ENCODE results near the gene CABCOCO1. TPM values are rescaled to one million over a fixed set of nuclear protein-coding genes. Genes with fewer than 3 reads are reported as not detected.

The CABCOCO1 gene
- total RNA-seq, 2 donors from 2014 or later: not detected

DNA sequence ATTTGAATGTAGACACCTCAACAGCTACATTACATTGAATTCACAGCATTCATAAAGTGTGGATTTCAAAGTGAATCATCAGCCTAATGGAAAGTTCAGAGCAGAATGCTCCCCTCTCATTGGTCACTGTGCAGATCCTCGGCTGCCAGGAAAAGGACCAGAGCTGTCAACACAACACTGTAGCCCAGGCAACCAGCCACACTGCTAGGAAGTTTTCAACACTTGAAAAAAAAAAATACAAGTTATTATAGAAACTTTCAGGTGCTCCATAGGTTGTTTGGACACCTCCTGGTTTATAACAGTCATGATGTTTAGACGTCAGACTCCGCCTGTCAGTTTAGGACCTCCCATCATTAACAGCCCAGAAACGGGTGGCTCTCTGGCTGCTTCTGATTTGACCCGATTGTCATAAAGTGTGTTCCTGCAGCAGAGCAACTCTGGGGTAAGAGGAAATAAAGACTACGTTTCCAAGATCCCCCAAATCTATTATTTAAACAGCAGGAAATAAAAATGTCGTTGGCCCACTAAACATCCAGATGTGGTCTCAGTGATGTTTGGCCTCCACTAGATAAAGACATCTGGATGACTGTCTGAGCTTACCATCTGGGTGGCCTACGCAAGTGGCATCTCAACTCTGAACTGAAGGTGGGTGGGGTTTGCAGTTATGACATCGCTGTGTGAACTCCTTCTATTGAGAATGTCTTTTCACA is 117.4 kb downstream of the CABCOCO1 start:
- 71 to 83% methylated on average over 9 of the region's 9 CpGs for WGBS, 2 donors
- H3K27ac ChIP-seq: no peak overlapping the region
- intact Hi-C loops (cut with DNase I): no loop called here
- TF ChIP-seq POLR2A (IDR thresholded peaks at IDR 0.05): no peak
- TF ChIP-seq, protein P1, sequence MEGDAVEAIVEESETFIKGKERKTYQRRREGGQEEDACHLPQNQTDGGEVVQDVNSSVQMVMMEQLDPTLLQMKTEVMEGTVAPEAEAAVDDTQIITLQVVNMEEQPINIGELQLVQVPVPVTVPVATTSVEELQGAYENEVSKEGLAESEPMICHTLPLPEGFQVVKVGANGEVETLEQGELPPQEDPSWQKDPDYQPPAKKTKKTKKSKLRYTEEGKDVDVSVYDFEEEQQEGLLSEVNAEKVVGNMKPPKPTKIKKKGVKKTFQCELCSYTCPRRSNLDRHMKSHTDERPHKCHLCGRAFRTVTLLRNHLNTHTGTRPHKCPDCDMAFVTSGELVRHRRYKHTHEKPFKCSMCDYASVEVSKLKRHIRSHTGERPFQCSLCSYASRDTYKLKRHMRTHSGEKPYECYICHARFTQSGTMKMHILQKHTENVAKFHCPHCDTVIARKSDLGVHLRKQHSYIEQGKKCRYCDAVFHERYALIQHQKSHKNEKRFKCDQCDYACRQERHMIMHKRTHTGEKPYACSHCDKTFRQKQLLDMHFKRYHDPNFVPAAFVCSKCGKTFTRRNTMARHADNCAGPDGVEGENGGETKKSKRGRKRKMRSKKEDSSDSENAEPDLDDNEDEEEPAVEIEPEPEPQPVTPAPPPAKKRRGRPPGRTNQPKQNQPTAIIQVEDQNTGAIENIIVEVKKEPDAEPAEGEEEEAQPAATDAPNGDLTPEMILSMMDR (IDR thresholded peaks at IDR 0.05): no peak
- no peaks in the 10 kb centered on the region for H3K27me3 ChIP-seq
- no peaks in the 10 kb centered on the region for H3K9me3 ChIP-seq
- DNase-seq (peak in 1 of 4 donors; percentile 20), ATAC-seq (peak; percentile 40)
- H3K4me3 ChIP-seq: no peak overlapping the region
- H3K4me1 ChIP-seq: no peaks in the 10 kb centered on the region
- H3K36me3 ChIP-seq (replicated peaks in 1 of 2; ENCODE audit: insufficient read depth in 1 of 2, low read depth in 2 of 2): no peaks in the 10 kb centered on the region

DNA sequence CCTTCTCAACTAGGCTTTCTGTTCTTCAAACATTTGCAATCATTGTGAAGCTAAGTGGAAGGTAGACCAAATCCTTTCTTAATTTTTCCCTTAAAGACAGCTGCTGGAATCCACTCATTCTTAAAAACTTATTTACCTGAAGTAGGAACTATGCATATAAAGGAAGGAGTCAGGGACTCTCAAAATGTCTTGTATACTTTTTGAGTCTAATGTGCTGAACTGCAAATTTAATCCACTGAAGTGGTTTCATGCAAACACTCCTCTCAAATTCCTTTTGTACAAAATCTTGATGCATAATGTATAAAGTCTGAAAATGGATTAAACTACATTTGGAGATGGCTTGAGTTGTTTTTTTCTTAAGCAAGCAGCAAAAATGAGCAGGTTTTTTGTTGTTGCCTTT is 118.0 kb downstream of the CABCOCO1 start:
- no peaks in the 10 kb centered on the region for H3K4me1 ChIP-seq
- no peak overlapping the region for H3K27ac ChIP-seq
- H3K36me3 ChIP-seq (replicated peaks in 1 of 2; ENCODE audit: insufficient read depth in 1 of 2, low read depth in 2 of 2): no peaks in the 10 kb centered on the region
- no peaks in the 10 kb centered on the region for H3K27me3 ChIP-seq
- DNase-seq: no peak
- TF ChIP-seq, protein P1 (IDR thresholded peaks at IDR 0.05): no peak
- TF ChIP-seq POLR2A (IDR thresholded peaks at IDR 0.05): no peak
- H3K4me3 ChIP-seq: no peak overlapping the region
- ATAC-seq: no peak
- H3K9me3 ChIP-seq: no peaks in the 10 kb centered on the region
- intact Hi-C loops (cut with DNase I): no loop called here

DNA sequence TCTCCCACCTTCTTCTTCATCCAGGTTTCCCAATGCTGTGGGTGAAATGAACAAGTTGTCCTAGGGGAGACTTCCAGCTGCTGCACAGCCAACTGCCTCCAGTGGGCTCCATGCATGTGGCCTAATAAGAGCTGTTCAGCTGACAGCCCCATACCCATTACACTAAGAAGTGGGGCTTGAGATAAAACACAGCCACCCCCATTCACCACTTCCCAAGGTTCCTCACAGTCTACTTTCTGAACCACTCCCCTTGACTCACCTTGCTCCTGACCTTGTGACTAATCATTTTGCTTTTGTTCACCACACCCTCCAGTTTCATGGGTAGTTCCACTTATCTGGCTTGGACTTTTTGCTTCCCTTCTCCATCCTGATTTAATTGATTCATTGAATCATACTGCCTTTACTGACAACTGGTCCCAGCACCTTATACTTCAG is 119.3 kb downstream of the CABCOCO1 start:
- no peaks in the 10 kb centered on the region for H3K36me3 ChIP-seq (replicated peaks in 1 of 2; ENCODE audit: insufficient read depth in 1 of 2, low read depth in 2 of 2)
- no peak overlapping the region for H3K4me3 ChIP-seq
- ATAC-seq: no peak
- DNase-seq: no peak
- no peaks in the 10 kb centered on the region for H3K4me1 ChIP-seq
- no peak overlapping the region for H3K27ac ChIP-seq
- TF ChIP-seq, protein P1 (IDR thresholded peaks at IDR 0.05): no peak
- no peak for TF ChIP-seq POLR2A (IDR thresholded peaks at IDR 0.05)
- intact Hi-C loops (cut with DNase I): no loop called here
- no peaks in the 10 kb centered on the region for H3K9me3 ChIP-seq
- H3K27me3 ChIP-seq: no peaks in the 10 kb centered on the region

DNA sequence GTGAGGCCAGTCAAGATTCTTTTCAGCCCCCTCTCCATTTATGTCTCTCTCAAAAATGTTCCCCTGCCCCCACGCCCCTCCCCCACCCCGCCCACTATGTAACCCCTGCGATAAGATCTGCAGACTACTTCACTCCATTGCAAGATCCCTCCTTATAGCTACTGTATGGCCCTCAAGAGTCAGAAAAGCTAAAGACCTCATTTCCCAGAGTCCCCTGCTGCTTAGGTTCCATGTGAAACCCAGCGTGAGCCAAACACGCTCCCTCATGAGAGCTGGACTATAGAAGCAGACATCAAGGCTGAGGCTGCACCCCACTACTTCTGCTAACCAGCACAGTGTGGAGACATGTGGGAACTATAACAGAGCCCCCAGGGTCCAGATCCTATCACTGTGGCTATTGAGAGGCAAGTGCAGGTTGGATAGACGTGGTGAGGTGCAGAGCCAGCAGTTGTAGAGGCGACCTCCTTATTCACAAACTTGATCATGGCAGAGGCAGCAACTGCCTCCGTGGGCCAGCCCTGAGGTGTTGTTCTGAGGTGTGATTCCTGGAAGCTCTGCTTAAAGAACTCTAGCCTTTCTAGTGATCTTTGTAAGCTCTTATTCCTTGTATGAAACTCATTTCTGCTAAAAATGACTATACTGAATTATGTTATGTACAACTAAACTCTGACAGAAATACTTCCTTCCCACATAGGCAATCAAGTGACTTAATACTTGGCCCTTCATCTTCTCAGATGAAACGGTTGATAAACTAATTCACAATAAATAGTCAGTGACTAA is 121.8 kb downstream of the CABCOCO1 start:
- Histone ChIP-seq H3K4me1 (no peaks in the 10 kb centered on the region), H3K36me3 (replicated peaks in 1 of 2; ENCODE audit: insufficient read depth in 1 of 2, low read depth in 2 of 2) (no peaks in the 10 kb centered on the region), H3K9me3 (no peaks in the 10 kb centered on the region), H3K4me3 (no peak overlapping the region), H3K27me3 (no peaks in the 10 kb centered on the region), H3K27ac (no peak overlapping the region)
- TF ChIP-seq, protein P1 (IDR thresholded peaks at IDR 0.05): no peak
- TF ChIP-seq POLR2A (IDR thresholded peaks at IDR 0.05): no peak
- ATAC-seq (no peak), DNase-seq (no peak)
- intact Hi-C loops (cut with DNase I): no loop called here
- WGBS, 2 donors: 73 to 85% methylated on average over 9 of the region's 9 CpGs

All from body of pancreas (tissue), 4 donors.